ENCODE results near the gene RHBDD2. TPM values are rescaled to one million over a fixed set of nuclear protein-coding genes. Genes with fewer than 3 reads are reported as not detected.

RHBDD2 gene
- polyA plus RNA-seq, 1 of the 3 experiments (the other 2 are of a cell fraction) = 77.6 TPM

GRCh38 chr7:75925717-75926435 lies 47.0 kb downstream of the RHBDD2 start:
- DNase-seq = no peak
- POLR2A ChIA-PET = interaction anchor here (4.5 kb wide), 1 partner anchor 11 kb away, joined by 21 read pairs; the partner anchor contains the start of gene POR
- no peak overlapping the region for H3K4me2 ChIP-seq
- peaks cover 8% of the 10 kb centered on the region for H4K20me1 ChIP-seq (ENCODE audit: insufficient read depth)
- no peak for TF ChIP-seq IRF3 (IDR thresholded peaks at IDR 0.05; ENCODE audit: low read depth, low read length)
- TF ChIP-seq EP300 (IDR thresholded peaks at IDR 0.05; ENCODE audit: borderline replicate concordance in 1 of 2, low read depth in 1 of 2, low read length in 1 of 2) = no peak
- no peak for TF ChIP-seq CTCF (IDR thresholded peaks at IDR 0.05)
- no peak for TF ChIP-seq GABPA (IDR thresholded peaks at IDR 0.05; ENCODE audit: low read depth)
- TF ChIP-seq RFX5 (IDR thresholded peaks at IDR 0.05; ENCODE audit: low read length) = no peak
- TF ChIP-seq JUND (IDR thresholded peaks at IDR 0.05) = no peak
- no peak for TF ChIP-seq GATA2 (CRISPR knock-in tag; IDR thresholded peaks at IDR 0.05)
- no peak for TF ChIP-seq FOXJ3 (CRISPR knock-in tag; IDR thresholded peaks at IDR 0.05)
- H3K9me2 ChIP-seq = no peaks in the 10 kb centered on the region
- H3K27me3 ChIP-seq (ENCODE audit: insufficient read depth) = no peaks in the 10 kb centered on the region
- H3K9ac ChIP-seq = no peak overlapping the region
- no peak overlapping the region for H3K4me3 ChIP-seq (ENCODE audit: low read depth in 2 of 2, low read length in 1 of 2)
- H3K36me3 ChIP-seq (replicated peaks in 1 of 2; ENCODE audit: control insufficient read depth in 1 of 2, insufficient read depth in 2 of 2, low read length in 1 of 2) = no peaks in the 10 kb centered on the region
- no peaks in the 10 kb centered on the region for H3F3A ChIP-seq (replicated peaks; ENCODE audit: insufficient read depth)
- H3K4me1 ChIP-seq (ENCODE audit: control insufficient read depth in 1 of 2, insufficient read depth in 2 of 2, low read depth in 1 of 2, low read length in 1 of 2) = no peaks in the 10 kb centered on the region
- 91% methylated on average over 10 of the region's 10 CpGs for WGBS (ENCODE audit: low lambda C conversion rate)
- no peak overlapping the region for H2AFZ ChIP-seq (ENCODE audit: low read depth)
- H3K79me2 ChIP-seq (ENCODE audit: insufficient read depth) = peaks cover 37% of the 10 kb centered on the region
- H3K9me3 ChIP-seq = no peaks in the 10 kb centered on the region
- H3K27ac ChIP-seq (ENCODE audit: low read depth in 2 of 2, low read length in 1 of 2) = no peak overlapping the region
- CTCF ChIA-PET = interaction anchor here (0.8 to 1.8 kb wide), 5 partner anchors 10 to 166 kb away, joined by 3 to 5 read pairs (median 3); no protein-coding TSS in a partner anchor

GRCh38 chr7:75928568-75928914 lies 49.7 kb downstream of the RHBDD2 start:
- Histone ChIP-seq H3K4me3 (ENCODE audit: low read depth in 2 of 2, low read length in 1 of 2) (no peak overlapping the region), H4K20me1 (ENCODE audit: insufficient read depth) (no peaks in the 10 kb centered on the region; the same call in 1 of the 2 replicates), H3K36me3 (replicated peaks in 1 of 2; ENCODE audit: control insufficient read depth in 1 of 2, insufficient read depth in 2 of 2, low read length in 1 of 2) (no peaks in the 10 kb centered on the region), H2AFZ (ENCODE audit: low read depth) (no peak overlapping the region), H3K4me2 (no peak overlapping the region), H3K27ac (ENCODE audit: low read depth in 2 of 2, low read length in 1 of 2) (no peak overlapping the region), H3K9me3 (no peaks in the 10 kb centered on the region), H3K4me1 (ENCODE audit: control insufficient read depth in 1 of 2, insufficient read depth in 2 of 2, low read depth in 1 of 2, low read length in 1 of 2) (no peaks in the 10 kb centered on the region), H3K9me2 (no peaks in the 10 kb centered on the region), H3K9ac (no peak overlapping the region), H3K79me2 (ENCODE audit: insufficient read depth) (peaks cover 37% of the 10 kb centered on the region), H3F3A (replicated peaks; ENCODE audit: insufficient read depth) (no peaks in the 10 kb centered on the region), H3K27me3 (ENCODE audit: insufficient read depth) (no peaks in the 10 kb centered on the region)
- TF ChIP-seq MXI1 (IDR thresholded peaks at IDR 0.05; ENCODE audit: low read depth, low read length) = no peak
- TF ChIP-seq FOXM1 (IDR thresholded peaks at IDR 0.05; ENCODE audit: low read depth) = no peak
- POLR2A ChIA-PET = no interaction called here
- WGBS (ENCODE audit: low lambda C conversion rate) = 85% methylated on average over 4 of the region's 4 CpGs
- no peak for DNase-seq
- CTCF ChIA-PET = no interaction called here
